DND-41 (cell line): ENCODE data around the gene NHEJ1.

Experiments used
- ATAC-seq: fragments of 200-7000 bp; cut with Tn5 transposase; 3 replicates; pipeline ENCODE4 v1.9.1; 2021; ENCODE audit warnings: low read depth; ENCODE audit not compliant: insufficient read depth
- DNase-seq: peaks from one replicate; pipeline ENCODE4 v3.0.0-alpha.2; 2020
- H2AFZ ChIP-seq: 2 replicates; pipeline ENCODE4 v1.6.0; 2012; ENCODE audit warnings: low read depth, low read length
- H3K27ac ChIP-seq: 2 replicates; pipeline ENCODE4 v1.5.1; 2012; ENCODE audit warnings: low read length, inconsistent platforms
- H3K27me3 ChIP-seq: fragments of 200-600 bp; sonication (generic); 2 replicates; pipeline ENCODE4 v1.6.0; 2012; ENCODE audit warnings: low read length, mild to moderate bottlenecking, inconsistent platforms; ENCODE audit not compliant: insufficient read depth, poor library complexity
- H3K36me3 ChIP-seq: 2 replicates; pipeline ENCODE4 v1.5.1; 2012; ENCODE audit warnings: low read length, inconsistent platforms; ENCODE audit not compliant: insufficient read depth
- H3K4me1 ChIP-seq: 2 replicates; pipeline ENCODE4 v1.5.1; 2012; ENCODE audit warnings: mild to moderate bottlenecking, low read length; ENCODE audit not compliant: insufficient read depth
- H3K4me2 ChIP-seq: 2 replicates; pipeline ENCODE4 v1.6.0; 2012; ENCODE audit warnings: mild to moderate bottlenecking, moderate library complexity, low read length, inconsistent platforms; ENCODE audit not compliant: insufficient read depth
- H3K4me3 ChIP-seq, 2 experiments: fragments of 200-600 bp in 1 of 2; shearing (Covaris generic) in 1 of 2; 2 replicates each; pipeline ENCODE4 v1.5.1; 2012 to 2016; ENCODE audit warnings: inconsistent platforms in 2 of 2, low read length in 2 of 2, mild to moderate bottlenecking in 2 of 2, low read depth in 1 of 2, moderate library complexity in 1 of 2
- H3K79me2 ChIP-seq: 2 replicates; pipeline ENCODE4 v1.6.0; 2012; ENCODE audit warnings: low read length, inconsistent platforms; ENCODE audit not compliant: insufficient read depth
- H3K9ac ChIP-seq: 2 replicates; pipeline ENCODE4 v1.6.0; 2012; ENCODE audit warnings: low read depth, mild to moderate bottlenecking, inconsistent platforms, low read length, moderate library complexity
- H3K9me3 ChIP-seq: 2 replicates; pipeline ENCODE4 v1.5.1; 2012; ENCODE audit warnings: low read length, moderate library complexity, mild to moderate bottlenecking, inconsistent platforms; ENCODE audit not compliant: insufficient read depth, severe bottlenecking
- H4K20me1 ChIP-seq: 2 replicates; pipeline ENCODE4 v1.6.0; 2012; ENCODE audit warnings: low read length; ENCODE audit not compliant: insufficient read depth
- CTCF ChIP-seq: IDR thresholded peaks from 2 replicates; pipeline ENCODE4 v1.5.1; 2012; ENCODE audit warnings: borderline replicate concordance, low read length, moderate library complexity, mild to moderate bottlenecking; ENCODE audit not compliant: poor library complexity, severe bottlenecking; ENCODE audit errors: extremely low read depth
- EZH2 ChIP-seq: IDR thresholded peaks from 3 replicates; pipeline ENCODE4 v1.6.1; 2012; ENCODE audit warnings: borderline replicate concordance, low read depth, mild to moderate bottlenecking, moderate library complexity, low read length, inconsistent platforms; ENCODE audit not compliant: severe bottlenecking

Gene NHEJ1

GRCh38 chr2:219081096-219081495 is 79.5 kb downstream of the NHEJ1 start:
- no peak overlapping the region for H2AFZ ChIP-seq
- TF ChIP-seq CTCF, result no peak
- TF ChIP-seq EZH2, result no peak
- H3K27ac ChIP-seq, result no peak overlapping the region
- H3K79me2 ChIP-seq, result no peaks in the 10 kb centered on the region
- ATAC-seq (no peak), DNase-seq (no peak)
- no peak overlapping the region for H3K9ac ChIP-seq
- H3K9me3 ChIP-seq, result no peaks in the 10 kb centered on the region
- H3K4me1 ChIP-seq, result no peaks in the 10 kb centered on the region
- H3K4me2 ChIP-seq, result no peak overlapping the region
- peaks cover 17% of the 10 kb centered on the region; the same call in 1 of the 2 replicates for H3K36me3 ChIP-seq
- no peaks in the 10 kb centered on the region for H4K20me1 ChIP-seq
- H3K4me3 ChIP-seq, result no peak overlapping the region
- no peaks in the 10 kb centered on the region for H3K27me3 ChIP-seq

GRCh38 chr2:219079417-219079816 is 81.2 kb downstream of the NHEJ1 start:
- Histone ChIP-seq H3K27me3 (no peaks in the 10 kb centered on the region), H3K4me2 (no peak overlapping the region), H3K36me3 (peaks cover 31% of the 10 kb centered on the region; the same call in 1 of the 2 replicates), H3K9me3 (no peaks in the 10 kb centered on the region), H3K4me3 (no peak overlapping the region), H3K9ac (no peak overlapping the region), H3K79me2 (no peaks in the 10 kb centered on the region), H3K27ac (no peak overlapping the region), H4K20me1 (no peaks in the 10 kb centered on the region), H3K4me1 (no peaks in the 10 kb centered on the region), H2AFZ (no peak overlapping the region)
- ATAC-seq (no peak), DNase-seq (no peak)
- no peak for TF ChIP-seq EZH2
- no peak for TF ChIP-seq CTCF

- H3K36me3 ChIP-seq, result peaks cover 32% of the 10 kb centered on the region; the same call in 1 of the 2 replicates
- H2AFZ ChIP-seq, result no peak overlapping the region
- no peak overlapping the region for H3K9ac ChIP-seq
- no peaks in the 10 kb centered on the region for H3K4me1 ChIP-seq
- H3K4me2 ChIP-seq, result no peak overlapping the region
- DNase-seq, result no peak
- ATAC-seq, result no peak
- H3K9me3 ChIP-seq, result no peaks in the 10 kb centered on the region
- H3K79me2 ChIP-seq, result no peaks in the 10 kb centered on the region
- TF ChIP-seq EZH2, result no peak
- no peak for TF ChIP-seq CTCF
- H3K27me3 ChIP-seq, result no peaks in the 10 kb centered on the region
- no peak overlapping the region for H3K4me3 ChIP-seq
- H3K27ac ChIP-seq, result no peak overlapping the region
- no peaks in the 10 kb centered on the region for H4K20me1 ChIP-seq
Observed at GRCh38 chr2:219078951-219079350, 81.7 kb downstream of the NHEJ1 start.

DNA sequence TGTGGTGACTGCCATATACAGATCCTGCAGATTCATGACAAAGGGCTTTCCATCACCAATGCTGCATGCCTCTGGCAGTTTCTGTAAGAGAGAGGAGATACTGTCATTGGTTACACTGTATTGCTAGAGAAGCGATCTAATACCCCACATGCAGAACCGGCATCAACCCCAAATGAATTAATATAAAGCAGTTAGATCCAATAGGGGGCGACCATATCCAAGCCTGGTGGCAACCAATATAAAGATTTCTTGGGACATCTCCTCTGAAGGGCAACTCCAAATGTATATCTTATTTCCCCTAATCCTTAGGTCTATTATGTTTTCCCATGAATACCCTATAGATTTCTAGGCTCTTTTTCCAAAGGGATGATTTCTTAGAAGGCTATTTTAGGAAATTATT is 82.5 kb downstream of the NHEJ1 start:
- Histone ChIP-seq H2AFZ (no peak overlapping the region), H3K27ac (no peak overlapping the region), H3K4me3 (no peak overlapping the region), H3K27me3 (no peaks in the 10 kb centered on the region), H3K9me3 (no peaks in the 10 kb centered on the region), H3K4me1 (no peaks in the 10 kb centered on the region), H3K4me2 (no peak overlapping the region), H3K36me3 (peaks cover 35% of the 10 kb centered on the region; the same call in 1 of the 2 replicates), H3K79me2 (no peaks in the 10 kb centered on the region), H4K20me1 (no peaks in the 10 kb centered on the region), H3K9ac (no peak overlapping the region)
- no peak for DNase-seq
- no peak for TF ChIP-seq EZH2
- no peak for TF ChIP-seq CTCF
- ATAC-seq, result no peak
